Body of pancreas (tissue), 4 donors: ENCODE results near the gene GADD45A.

Experiments
- POLR2A ChIP-seq, 3 donors: fragments of 450-650 bp; IDR thresholded peaks; one replicate each; pipeline ENCODE4 v1.6.1; 2016; ENCODE audit warnings: antibody characterized with exemption in 3 of 3, mild to moderate bottlenecking in 2 of 3
- TF ChIP-seq, protein P1 (sequence below), 7 experiments: fragments of 450-650 bp in 4 of 7; fragments of 200-600 bp in 3 of 7; sonication (generic) in 3 of 7; IDR thresholded peaks; one replicate each; pipeline ENCODE4 v1.5.1; 2016 to 2019; ENCODE audit warnings: antibody characterized with exemption in 7 of 7

DNA sequence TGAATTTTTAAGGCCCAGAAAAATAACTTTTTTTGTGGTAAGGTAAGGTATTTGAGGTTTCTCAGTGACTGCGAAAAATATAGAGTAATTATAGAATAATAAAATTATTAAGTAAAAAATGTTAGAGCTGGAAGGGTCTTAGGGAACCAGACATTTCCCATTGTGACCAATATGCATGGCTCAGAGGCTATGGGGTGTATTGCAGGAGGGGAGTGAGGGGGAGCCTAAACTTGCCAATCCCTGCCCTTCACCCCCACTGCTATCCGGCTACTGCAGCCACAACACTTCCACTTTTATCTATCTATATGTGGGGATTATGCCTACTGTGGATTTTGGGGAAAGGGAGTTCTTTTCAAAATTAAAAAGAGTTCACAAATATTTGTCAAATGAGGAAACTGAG lies 7.6 kb upstream of the GADD45A start:
- TF ChIP-seq, protein P1, sequence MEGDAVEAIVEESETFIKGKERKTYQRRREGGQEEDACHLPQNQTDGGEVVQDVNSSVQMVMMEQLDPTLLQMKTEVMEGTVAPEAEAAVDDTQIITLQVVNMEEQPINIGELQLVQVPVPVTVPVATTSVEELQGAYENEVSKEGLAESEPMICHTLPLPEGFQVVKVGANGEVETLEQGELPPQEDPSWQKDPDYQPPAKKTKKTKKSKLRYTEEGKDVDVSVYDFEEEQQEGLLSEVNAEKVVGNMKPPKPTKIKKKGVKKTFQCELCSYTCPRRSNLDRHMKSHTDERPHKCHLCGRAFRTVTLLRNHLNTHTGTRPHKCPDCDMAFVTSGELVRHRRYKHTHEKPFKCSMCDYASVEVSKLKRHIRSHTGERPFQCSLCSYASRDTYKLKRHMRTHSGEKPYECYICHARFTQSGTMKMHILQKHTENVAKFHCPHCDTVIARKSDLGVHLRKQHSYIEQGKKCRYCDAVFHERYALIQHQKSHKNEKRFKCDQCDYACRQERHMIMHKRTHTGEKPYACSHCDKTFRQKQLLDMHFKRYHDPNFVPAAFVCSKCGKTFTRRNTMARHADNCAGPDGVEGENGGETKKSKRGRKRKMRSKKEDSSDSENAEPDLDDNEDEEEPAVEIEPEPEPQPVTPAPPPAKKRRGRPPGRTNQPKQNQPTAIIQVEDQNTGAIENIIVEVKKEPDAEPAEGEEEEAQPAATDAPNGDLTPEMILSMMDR (IDR thresholded peaks at IDR 0.05): no peak
- no peak for TF ChIP-seq POLR2A (IDR thresholded peaks at IDR 0.05)
